DOHH2 (cell line): ENCODE measurements around the gene EIF2D.

ENCODE experiments used
- CTCF ChIP-seq: fragments of 200-600 bp; sonication (generic); IDR thresholded peaks from one replicate; pipeline ENCODE4 v1.5.1; 2014; ENCODE audit warnings: antibody characterized with exemption, mild to moderate bottlenecking, low read depth, low read length; ENCODE audit not compliant: poor library complexity, severe bottlenecking
- EZH2phosphoT487 ChIP-seq: fragments of 200-600 bp; sonication (generic); IDR thresholded peaks from 2 replicates; pipeline ENCODE4 v1.6.1; 2017; ENCODE audit warnings: borderline replicate concordance, mild to moderate bottlenecking, antibody characterized with exemption, low read length, moderate library complexity, mixed read lengths

DNA sequence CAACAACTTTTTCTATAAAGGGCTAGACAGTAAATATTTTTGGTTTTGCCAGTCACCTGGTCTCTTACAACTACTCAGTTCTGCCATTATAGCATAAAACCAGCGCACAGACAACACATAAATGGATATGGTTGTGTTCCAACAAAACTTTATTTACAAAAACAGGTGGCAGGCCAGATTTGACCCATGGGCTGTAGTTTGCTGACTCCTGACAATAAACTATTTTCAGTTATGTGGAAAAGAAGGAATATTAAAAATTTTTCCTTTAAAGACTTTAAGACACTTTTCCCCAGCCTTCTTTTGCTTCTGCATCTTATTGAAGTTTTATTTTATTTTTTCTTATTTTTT, 16.0 kb downstream of the EIF2D start:
- no peak for TF ChIP-seq CTCF
- no peak for TF ChIP-seq EZH2phosphoT487
